Measurements from ENCODE around the gene KCNS1. TPM values are rescaled to one million over a fixed set of nuclear protein-coding genes. Genes with fewer than 3 reads are reported as not detected.

KCNS1 gene
- total RNA-seq, 4 donors from 2014 or later = 0.20 to 0.78 TPM; not detected in 2

GRCh38 chr20:45053430-45054351 lies 47.2 kb downstream of the KCNS1 start:
- no peak for DNase-seq
- TF ChIP-seq POLR2A (IDR thresholded peaks at IDR 0.05) = no peak
- TF ChIP-seq CTCF (IDR thresholded peaks at IDR 0.05) = no peak
- H3K4me1 ChIP-seq = peaks cover 9 to 17% of the 10 kb centered on the region in 2 donors
- no peaks in the 10 kb centered on the region for H3K9me3 ChIP-seq
- no peak overlapping the region for H3K27ac ChIP-seq
- H3K36me3 ChIP-seq = peaks cover 0 to 8% of the 10 kb centered on the region in 2 donors
- 79 to 88% methylated on average over 8 of the region's 8 CpGs for WGBS, 2 donors
- no peaks in the 10 kb centered on the region for H3K27me3 ChIP-seq
- H3K4me3 ChIP-seq (replicated peaks in 1 of 3) = no peak overlapping the region
- intact Hi-C loops (cut with DNase I) = no loop called here

- TF ChIP-seq CTCF (IDR thresholded peaks at IDR 0.05) = no peak
- TF ChIP-seq POLR2A (IDR thresholded peaks at IDR 0.05) = no peak
- Histone ChIP-seq H3K4me3 (replicated peaks in 1 of 3) (no peak overlapping the region), H3K27me3 (no peaks in the 10 kb centered on the region), H3K9me3 (no peaks in the 10 kb centered on the region), H3K27ac (no peak overlapping the region), H3K4me1 (peaks cover 9 to 17% of the 10 kb centered on the region in 2 donors), H3K36me3 (peaks cover 0 to 8% of the 10 kb centered on the region in 2 donors)
- WGBS, 2 donors = 65 to 67% methylated on average over 7 of the region's 7 CpGs
- intact Hi-C loops (cut with DNase I) = no loop called here
- DNase-seq = no peak
Observed at GRCh38 chr20:45052698-45053429, 48.1 kb downstream of the KCNS1 start.

GRCh38 chr20:45051204-45052060 lies 49.5 kb downstream of the KCNS1 start:
- no peak for DNase-seq
- H3K4me1 ChIP-seq = peaks cover 9 to 17% of the 10 kb centered on the region in 2 donors
- H3K4me3 ChIP-seq (replicated peaks in 1 of 3) = no peak overlapping the region
- no peaks in the 10 kb centered on the region for H3K36me3 ChIP-seq
- no peaks in the 10 kb centered on the region for H3K27me3 ChIP-seq
- no peak for TF ChIP-seq POLR2A (IDR thresholded peaks at IDR 0.05)
- no peak for TF ChIP-seq CTCF (IDR thresholded peaks at IDR 0.05)
- 94 to 95% methylated on average over 3 of the region's 3 CpGs for WGBS, 2 donors
- intact Hi-C loops (cut with DNase I) = no loop called here
- H3K9me3 ChIP-seq = no peaks in the 10 kb centered on the region
- no peak overlapping the region for H3K27ac ChIP-seq

GRCh38 chr20:45049904-45050471 lies 50.9 kb downstream of the KCNS1 start:
- peaks cover 9 to 17% of the 10 kb centered on the region in 2 donors for H3K4me1 ChIP-seq
- intact Hi-C loops (cut with DNase I) = loop anchor here (10.0 kb wide), 1 partner anchor 45 kb away; no protein-coding TSS in a partner anchor
- 71 to 72% methylated on average over 5 of the region's 5 CpGs for WGBS, 2 donors
- TF ChIP-seq CTCF (IDR thresholded peaks at IDR 0.05) (no peak), POLR2A (IDR thresholded peaks at IDR 0.05) (no peak)
- H3K27ac ChIP-seq = no peak overlapping the region
- no peaks in the 10 kb centered on the region for H3K9me3 ChIP-seq
- H3K27me3 ChIP-seq = no peaks in the 10 kb centered on the region
- no peak for DNase-seq
- no peak overlapping the region for H3K4me3 ChIP-seq (replicated peaks in 1 of 3)
- H3K36me3 ChIP-seq = no peaks in the 10 kb centered on the region
